M059J (cell line): ENCODE results near the gene EXO5. TPM values are rescaled to one million over a fixed set of nuclear protein-coding genes. Genes with fewer than 3 reads are reported as not detected.
"Not testable (repeated sequence)": the region's sequence is repeated elsewhere in the genome, so short reads cannot be mapped to it uniquely, and the experiment has no call there.

Experiments
- DNase-seq: peaks from one replicate; pipeline ENCODE4 v3.0.0-alpha.2; 2012; ENCODE audit warnings: low read depth
- total RNA-seq: library from RNA; depleted of rRNA; stranded (reverse); fragments of >200 nt; shearing (Covaris generic); gene quantifications from 2 replicates; pipeline ENCODE4 v1.2.3, GENCODE V29; 2014; rRNA removed

Gene EXO5
- 13.8 and 15.9 TPM in 2 replicates for total RNA-seq

GRCh38 chr1:40508375-40509341 is at the start of gene EXO5:
EXO5 (plus strand) TSS chr1:40508767; CDS start chr1:40514545, 5,778 bp downstream.
- DNase-seq, result peak; percentile 80

- peak; percentile 10 for DNase-seq
Measured at GRCh38 chr1:40462956-40463590, 45.5 kb upstream of the EXO5 start.

- no peak for DNase-seq
Measured at GRCh38 chr1:40469327-40469726, 39.2 kb upstream of the EXO5 start.

- DNase-seq, result no peak
Measured at GRCh38 chr1:40475268-40475667, 33.3 kb upstream of the EXO5 start.

- DNase-seq, result peak; percentile 68
Measured at GRCh38 chr1:40476924-40477677, 31.5 kb upstream of the EXO5 start, which contains the start of gene ZFP69. ZFP69 (plus strand) TSS chr1:40477290; CDS start chr1:40479362, 2,072 bp downstream.

GRCh38 chr1:40477678-40478053 is 30.9 kb upstream of the EXO5 start:
- DNase-seq, result peak; percentile 30

- DNase-seq, result no peak
Measured at GRCh38 chr1:40478276-40478675, 30.3 kb upstream of the EXO5 start.

- DNase-seq, result no peak
Measured at GRCh38 chr1:40479156-40479555, 29.4 kb upstream of the EXO5 start.

GRCh38 chr1:40495315-40495903 is 13.2 kb upstream of the EXO5 start:
- DNase-seq, result no peak

- DNase-seq, result not testable (repeated sequence)
Measured at GRCh38 chr1:40502651-40503050, 5.9 kb upstream of the EXO5 start.

- no peak for DNase-seq
Measured at GRCh38 chr1:40507973-40508372, 594 bp upstream of the EXO5 start.

GRCh38 chr1:40519517-40519916 is 10.9 kb downstream of the EXO5 start:
- no peak for DNase-seq

- peak; percentile 35 for DNase-seq
Measured at GRCh38 chr1:40530735-40531380, 22.3 kb downstream of the EXO5 start.

GRCh38 chr1:40531381-40532061 is 23.0 kb downstream of the EXO5 start, which contains the start of gene ZNF684:
ZNF684 (plus strand) TSS chr1:40531637; CDS start chr1:40533167, 1,530 bp downstream.
- peak; percentile 98 for DNase-seq

GRCh38 chr1:40532062-40532389 is 23.5 kb downstream of the EXO5 start:
- DNase-seq, result no peak

GRCh38 chr1:40532844-40533424 is 24.4 kb downstream of the EXO5 start:
- DNase-seq, result peak; percentile 65

- DNase-seq, result no peak
Measured at GRCh38 chr1:40534589-40534988, 26.0 kb downstream of the EXO5 start.

- no peak for DNase-seq
Measured at GRCh38 chr1:40535732-40536131, 27.2 kb downstream of the EXO5 start.

- no peak for DNase-seq
Measured at GRCh38 chr1:40539338-40539737, 30.8 kb downstream of the EXO5 start.

- DNase-seq, result no peak
Measured at GRCh38 chr1:40546957-40547356, 38.4 kb downstream of the EXO5 start.
